NCI-H748 (cell line): ENCODE measurements around the gene CILP2.

Experiments used
- DNase-seq: peaks from one replicate; lab custom pipeline; 2025; ENCODE audit not compliant: unreplicated experiment; lab: John Stamatoyannopoulos, UW

The CILP2 gene

GRCh38 chr19:19543640-19544039 lies 5.6 kb downstream of the CILP2 start:
- no peak for DNase-seq

- DNase-seq: no peak
Measured at GRCh38 chr19:19544257-19544953, 6.3 kb downstream of the CILP2 start.

- DNase-seq: no peak
Measured at GRCh38 chr19:19544954-19545591, 7.0 kb downstream of the CILP2 start.

GRCh38 chr19:19545707-19546106 lies 7.6 kb downstream of the CILP2 start:
- DNase-seq: no peak

GRCh38 chr19:19546751-19547162 lies 8.7 kb downstream of the CILP2 start:
- DNase-seq: no peak

- no peak for DNase-seq
Measured at GRCh38 chr19:19547674-19548336, 9.7 kb downstream of the CILP2 start.

GRCh38 chr19:19548915-19549759 lies 11.1 kb downstream of the CILP2 start:
- no peak for DNase-seq

GRCh38 chr19:19549804-19550464 lies 11.9 kb downstream of the CILP2 start:
- DNase-seq: no peak

- no peak for DNase-seq
Measured at GRCh38 chr19:19550485-19550929, 12.4 kb downstream of the CILP2 start.

GRCh38 chr19:19550972-19551852 lies 13.1 kb downstream of the CILP2 start:
- DNase-seq: no peak

GRCh38 chr19:19551853-19552192 lies 13.8 kb downstream of the CILP2 start:
- DNase-seq: no peak

- no peak for DNase-seq
Measured at GRCh38 chr19:19552798-19553197, 14.7 kb downstream of the CILP2 start.

GRCh38 chr19:19553670-19554069 lies 15.6 kb downstream of the CILP2 start:
- no peak for DNase-seq

- peak; percentile 52 for DNase-seq
Measured at GRCh38 chr19:19554074-19555023, 16.3 kb downstream of the CILP2 start.

- no peak for DNase-seq
Measured at GRCh38 chr19:19558055-19558454, 20.0 kb downstream of the CILP2 start.

- DNase-seq: no peak
Measured at GRCh38 chr19:19558636-19559035, 20.6 kb downstream of the CILP2 start.

GRCh38 chr19:19559931-19560330 lies 21.9 kb downstream of the CILP2 start:
- no peak for DNase-seq

- no peak for DNase-seq
Measured at GRCh38 chr19:19561946-19562664, 24.0 kb downstream of the CILP2 start.
